Stimulated activated CD4-positive, alpha-beta T cell treated with anti-CD3 and anti-CD28 coated beads, Interleukin-12 subunit alpha, Interleukin-12 subunit beta, amount 100 ng/mL, for 48 hours (primary cell): ENCODE measurements around the gene GEMIN5.

Source experiments
- DNase-seq, 3 donors: peaks; one replicate each; pipeline ENCODE4 v3.0.0-alpha.2; 2020; ENCODE audit warnings: low read depth in 2 of 3, low spot score in 1 of 3

The GEMIN5 gene

DNA sequence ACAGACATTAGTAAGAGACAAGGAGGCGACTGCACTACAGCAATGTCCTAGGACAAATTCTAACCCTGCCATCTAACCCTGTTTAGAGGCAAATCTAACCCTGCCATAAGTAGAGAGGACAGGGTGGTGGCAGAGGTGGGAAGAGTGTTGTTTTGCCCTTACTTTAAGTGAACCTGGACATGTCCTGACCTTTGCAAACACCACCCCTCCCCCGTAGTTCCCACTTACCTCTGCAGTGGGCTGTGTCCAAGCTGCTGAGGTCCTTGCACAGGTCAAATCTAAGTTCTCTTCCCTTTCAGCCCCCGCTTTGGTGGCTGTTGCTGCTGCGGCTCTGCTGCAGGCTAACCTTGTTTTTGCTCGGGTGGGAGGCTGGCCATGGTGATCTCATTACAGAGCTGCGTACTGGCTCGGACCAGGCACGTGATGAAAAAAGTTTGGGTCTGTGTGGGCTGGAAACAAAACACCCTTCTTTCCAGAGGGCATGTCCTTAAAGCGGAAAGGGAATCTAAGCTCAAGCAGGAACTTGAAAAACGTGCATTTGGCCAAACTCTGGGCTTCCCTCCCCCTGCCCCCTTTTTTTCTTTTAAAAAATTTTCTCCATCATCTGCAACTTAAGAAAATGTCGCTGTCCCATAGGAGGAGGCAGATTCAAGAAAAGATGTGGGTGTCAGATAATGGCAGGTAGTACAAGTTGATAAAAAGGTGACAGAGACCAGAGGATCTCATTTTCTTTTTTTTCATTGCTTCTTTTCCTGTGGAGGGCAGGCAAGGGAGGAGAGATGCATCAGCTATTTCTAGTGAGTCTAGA is 87.6 kb downstream of the GEMIN5 start, which contains the start of gene FAXDC2:
Gene FAXDC2, minus strand, starts transcription at position 349 of the 808 bp plus-strand sequence. CDS start 12,425 bp downstream, outside the sequence.
- no peak for DNase-seq

DNA sequence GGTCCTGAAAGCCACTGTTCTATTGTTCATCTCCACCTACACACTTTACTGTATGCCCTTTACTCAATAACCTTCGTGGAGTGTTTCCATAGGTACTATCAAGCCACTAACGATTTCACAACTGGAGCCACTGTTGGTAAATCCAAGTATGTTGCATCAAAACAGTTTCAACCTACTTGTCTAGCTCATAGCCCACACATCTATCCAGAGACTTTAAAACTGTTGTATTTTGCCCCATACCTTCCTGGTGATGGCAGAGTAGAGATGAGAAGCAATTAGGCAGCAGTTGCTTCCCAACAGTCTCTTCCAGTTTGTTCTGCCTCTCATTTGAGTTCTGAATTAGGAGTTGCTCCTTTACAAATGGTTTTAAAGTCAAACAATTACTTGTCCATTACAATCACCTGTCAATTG is 88.2 kb downstream of the GEMIN5 start:
- no peak for DNase-seq

GRCh38 chr5:154849264-154849785 is 88.7 kb downstream of the GEMIN5 start:
- no peak for DNase-seq

DNA sequence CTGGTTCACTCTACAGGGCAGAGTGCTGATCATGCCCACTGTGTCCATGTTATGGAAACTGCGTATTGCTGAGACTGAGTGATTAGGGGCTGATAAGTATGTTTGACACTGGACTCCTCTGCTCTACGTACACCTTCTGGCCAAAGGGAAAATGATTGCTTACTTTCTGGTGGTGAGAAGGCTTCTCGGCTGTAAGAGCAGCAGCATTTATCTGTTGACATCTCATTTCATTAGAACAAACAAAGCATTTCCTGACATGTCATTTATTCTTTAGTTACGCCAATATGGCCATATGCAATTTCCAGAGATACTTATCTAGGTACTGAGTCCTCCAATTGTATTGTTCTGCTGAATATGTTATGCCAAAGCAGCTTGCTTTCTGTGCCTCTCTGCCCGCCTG is 93.2 kb downstream of the GEMIN5 start:
- DNase-seq, result no peak

GRCh38 chr5:154842689-154843530 is 95.1 kb downstream of the GEMIN5 start:
- DNase-seq, result no peak

DNA sequence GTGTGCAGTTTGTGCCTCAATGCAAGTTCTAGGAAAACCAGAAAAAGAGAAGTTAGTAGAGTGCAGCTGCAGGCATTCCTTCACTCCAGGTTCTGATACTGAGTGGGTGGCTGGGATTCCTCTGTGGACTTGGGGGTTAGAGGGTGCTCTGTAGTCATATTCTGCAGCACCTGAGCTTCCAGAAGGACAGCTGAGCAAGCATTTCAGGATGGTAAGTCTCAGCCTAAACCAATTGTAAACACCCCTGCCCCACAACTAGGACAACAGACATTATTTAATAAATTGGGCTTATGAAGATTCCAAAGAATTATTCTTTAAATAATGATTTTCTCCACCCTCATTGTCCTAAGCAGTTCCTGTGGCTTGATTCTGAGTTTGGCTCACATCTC is 96.7 kb downstream of the GEMIN5 start:
- no peak for DNase-seq

- DNase-seq, result no peak
These were observed 97.4 kb downstream of the GEMIN5 start for GRCh38 chr5:154840435-154841272.
